NCI-H2196 (cell line): ENCODE data around the gene AWAT2.

Experiments used
- DNase-seq: peaks from one replicate; lab custom pipeline; 2025; ENCODE audit not compliant: unreplicated experiment; lab: John Stamatoyannopoulos, UW

AWAT2 gene

GRCh38 chrX:70042399-70043371, 7.1 kb downstream of the AWAT2 start:
- DNase-seq: no peak

- no peak for DNase-seq
Measured at GRCh38 chrX:70041993-70042392, 7.7 kb downstream of the AWAT2 start.

GRCh38 chrX:70039758-70040157, 10.0 kb downstream of the AWAT2 start:
- no peak for DNase-seq

- no peak for DNase-seq
Measured at GRCh38 chrX:70038951-70039350, 10.8 kb downstream of the AWAT2 start.

GRCh38 chrX:70038515-70038914, 11.2 kb downstream of the AWAT2 start:
- DNase-seq: no peak

GRCh38 chrX:70034646-70035045, 15.1 kb downstream of the AWAT2 start:
- DNase-seq: no peak

- peak; percentile 2 for DNase-seq
Measured at GRCh38 chrX:70033348-70034051, 16.2 kb downstream of the AWAT2 start.

GRCh38 chrX:70032792-70033191, 16.9 kb downstream of the AWAT2 start:
- DNase-seq: no peak

GRCh38 chrX:70030301-70030767, 19.4 kb downstream of the AWAT2 start:
- peak; percentile 27 for DNase-seq

GRCh38 chrX:70029863-70030262, 19.9 kb downstream of the AWAT2 start:
- DNase-seq: no peak

- no peak for DNase-seq
Measured at GRCh38 chrX:70026851-70027200, 22.9 kb downstream of the AWAT2 start.

GRCh38 chrX:70026112-70026850, 23.5 kb downstream of the AWAT2 start:
- no peak for DNase-seq

- DNase-seq: no peak
Measured at GRCh38 chrX:70025464-70025863, 24.3 kb downstream of the AWAT2 start.

- no peak for DNase-seq
Measured at GRCh38 chrX:70022616-70023015, 27.1 kb downstream of the AWAT2 start.

GRCh38 chrX:70016513-70016912, 33.2 kb downstream of the AWAT2 start:
- no peak for DNase-seq

- DNase-seq: no peak
Measured at GRCh38 chrX:70013466-70014381, 36.0 kb downstream of the AWAT2 start.

- no peak for DNase-seq
Measured at GRCh38 chrX:70012756-70013155, 37.0 kb downstream of the AWAT2 start.

GRCh38 chrX:70009970-70010369, 39.8 kb downstream of the AWAT2 start:
- no peak for DNase-seq

- no peak for DNase-seq
Measured at GRCh38 chrX:70009049-70009448, 40.7 kb downstream of the AWAT2 start.

- DNase-seq: no peak
Measured at GRCh38 chrX:70007946-70008345, 41.8 kb downstream of the AWAT2 start.
